H1 (cell line): ENCODE measurements around the gene GANC. TPM values are rescaled to one million over a fixed set of nuclear protein-coding genes. Genes with fewer than 3 reads are reported as not detected.

Experiments
- CTCF ChIA-PET: fragments of 300-600 bp; sonication (Branson Sonifier 250); formaldehyde crosslinking; loops from one replicate; lab custom pipeline; 2021; ENCODE audit not compliant: partially characterized antibody; lab: Charles Lee
- POLR2A ChIA-PET: fragments of 300-600 bp; sonication (Branson Sonifier 250); formaldehyde crosslinking; loops from one replicate; lab custom pipeline; 2021; ENCODE audit warnings: inconsistent platforms; ENCODE audit not compliant: partially characterized antibody; lab: Charles Lee
- DNase-seq, 2 experiments: peaks; one replicate each; pipeline versions ENCODE4 v3.0.0 to v3.0.0-alpha.2; 2010 to 2022; ENCODE audit warnings: low spot score in 2 of 2, low read depth in 1 of 2, mixed read lengths in 1 of 2
- FAIRE-seq: peaks from 2 replicates; lab custom pipeline; 2011; peaks lifted over from hg19 to GRCh38; lab: Jason Lieb, UNC
- H2AFZ ChIP-seq: 2 replicates; pipeline ENCODE4 v1.8.1; 2012; ENCODE audit warnings: low read length, inconsistent platforms
- H2AK5ac ChIP-seq: 2 replicates; pipeline ENCODE4 v1.6.1; 2013; ENCODE audit warnings: low read depth, low read length
- H2BK120ac ChIP-seq: replicated peaks from 2 replicates; pipeline ENCODE3; 2013; ENCODE audit warnings: low read depth, low read length, inconsistent platforms
- H2BK12ac ChIP-seq: 2 replicates; pipeline ENCODE4 v1.6.1; 2013; ENCODE audit warnings: low read depth, low read length
- H2BK15ac ChIP-seq: 2 replicates; pipeline ENCODE4 v1.6.1; 2013; ENCODE audit warnings: low read length
- H2BK20ac ChIP-seq: 2 replicates; pipeline ENCODE4 v1.6.1; 2013; ENCODE audit warnings: low read length
- H2BK5ac ChIP-seq: 2 replicates; pipeline ENCODE4 v1.6.1; 2013; ENCODE audit warnings: low read depth, low read length
- H3K14ac ChIP-seq: 2 replicates; pipeline ENCODE4 v1.6.1; 2013; ENCODE audit warnings: inconsistent platforms; ENCODE audit not compliant: insufficient read length
- H3K18ac ChIP-seq: 2 replicates; pipeline ENCODE4 v1.6.1; 2013; ENCODE audit warnings: low read length; ENCODE audit errors: extremely low read depth
- H3K23ac ChIP-seq: 2 replicates; pipeline ENCODE4 v1.6.1; 2013; ENCODE audit warnings: inconsistent platforms; ENCODE audit not compliant: insufficient read length
- H3K23me2 ChIP-seq: 2 replicates; pipeline ENCODE4 v1.6.1; 2013; ENCODE audit warnings: low read depth, low read length
- H3K27ac ChIP-seq: 2 replicates; pipeline ENCODE4 v1.6.1; 2011; ENCODE audit warnings: low read depth, low read length, inconsistent platforms
- H3K27me3 ChIP-seq, 4 experiments: replicated peaks in 1 of 4; 1 replicate in 1 of 4; 2 replicates in 3 of 4; pipeline versions ENCODE4 v1.6.1 to v1.8.1; 2011 to 2013; ENCODE audit warnings: low read length in 3 of 4, mild to moderate bottlenecking in 3 of 4, inconsistent platforms in 2 of 4, mixed read lengths in 2 of 4, moderate library complexity in 1 of 4; ENCODE audit not compliant: control insufficient read depth in 3 of 4, insufficient read depth in 3 of 4; ENCODE audit errors: extremely low read depth in 1 of 4
- H3K36me3 ChIP-seq, 4 experiments: 2 replicates each; pipeline versions ENCODE4 v1.6.1 to v1.8.1; 2011 to 2013; ENCODE audit warnings: mild to moderate bottlenecking in 4 of 4, low read length in 3 of 4, moderate library complexity in 2 of 4, control low read depth in 1 of 4, inconsistent platforms in 1 of 4; ENCODE audit not compliant: insufficient read depth in 4 of 4, control insufficient read depth in 2 of 4
- H3K4ac ChIP-seq: replicated peaks from 2 replicates; pipeline ENCODE3; 2013; ENCODE audit warnings: low read length, low read depth, mixed read lengths, inconsistent platforms; ENCODE audit not compliant: insufficient read length
- H3K4me1 ChIP-seq, 4 experiments: replicated peaks in 1 of 4; 1 replicate in 1 of 4; 2 replicates in 3 of 4; pipeline versions ENCODE4 v1.6.1 to v1.8.1; 2011 to 2013; ENCODE audit warnings: low read length in 3 of 4, inconsistent platforms in 2 of 4, mixed read lengths in 1 of 4; ENCODE audit not compliant: insufficient read depth in 4 of 4, control insufficient read depth in 3 of 4
- H3K4me2 ChIP-seq, 2 experiments: 2 replicates each; pipeline versions ENCODE4 v1.6.1 to v1.8.1; 2011 to 2013; ENCODE audit warnings: low read depth in 2 of 2, low read length in 2 of 2, control low read depth in 1 of 2, inconsistent platforms in 1 of 2, mild to moderate bottlenecking in 1 of 2; ENCODE audit not compliant: insufficient read depth in 1 of 2
- H3K4me3 ChIP-seq, 4 experiments: fragments of 200-600, 300-600 bp in 1 of 4; sonication (generic), shearing (Covaris generic), sonication (Bioruptor Twin) in 1 of 4; 2 replicates each; pipeline versions ENCODE4 v1.5.1 to v1.8.1; 2011 to 2016; ENCODE audit warnings: low read length in 4 of 4, low read depth in 3 of 4, control low read depth in 2 of 4, inconsistent platforms in 2 of 4, mild to moderate bottlenecking in 2 of 4, mixed read lengths in 1 of 4, moderate library complexity in 1 of 4; ENCODE audit not compliant: insufficient read depth in 2 of 4; ENCODE audit errors: extremely low read depth in 1 of 4
- H3K56ac ChIP-seq: replicated peaks from 2 replicates; pipeline ENCODE3; 2013; ENCODE audit warnings: low read depth, mild to moderate bottlenecking, mixed read lengths, low read length, inconsistent platforms; ENCODE audit not compliant: insufficient read length
- H3K79me1 ChIP-seq: 2 replicates; pipeline ENCODE4 v1.6.1; 2013; ENCODE audit warnings: low read depth, low read length, control low read depth
- H3K79me2 ChIP-seq, 2 experiments: 2 replicates each; pipeline versions ENCODE4 v1.6.1 to v1.8.1; 2012 to 2013; ENCODE audit warnings: low read length in 2 of 2, mild to moderate bottlenecking in 2 of 2, inconsistent platforms in 1 of 2; ENCODE audit not compliant: insufficient read depth in 2 of 2, control insufficient read depth in 1 of 2
- H3K9ac ChIP-seq, 4 experiments: replicated peaks in 1 of 4; 1 replicate in 1 of 4; 2 replicates in 3 of 4; pipeline versions ENCODE4 v1.6.1 to v1.8.1; 2011 to 2013; ENCODE audit warnings: low read depth in 3 of 4, low read length in 3 of 4, control low read depth in 2 of 4, mild to moderate bottlenecking in 2 of 4, moderate library complexity in 2 of 4, inconsistent platforms in 1 of 4; ENCODE audit errors: extremely low read depth in 1 of 4
- H3K9me3 ChIP-seq, 2 experiments: 2 replicates each; pipeline versions ENCODE4 v1.6.1 to v1.8.1; 2012 to 2013; ENCODE audit warnings: mild to moderate bottlenecking in 2 of 2, moderate library complexity in 2 of 2, control low read depth in 1 of 2, inconsistent platforms in 1 of 2, low read depth in 1 of 2, low read length in 1 of 2, mixed read lengths in 1 of 2; ENCODE audit not compliant: insufficient read depth in 2 of 2
- H4K20me1 ChIP-seq, 2 experiments: replicated peaks in 1 of 2; 2 replicates each; pipeline versions ENCODE3 to v1.8.1; 2011 to 2013; ENCODE audit warnings: inconsistent platforms in 2 of 2, low read length in 2 of 2, mild to moderate bottlenecking in 1 of 2; ENCODE audit not compliant: insufficient read depth in 2 of 2, control insufficient read depth in 1 of 2
- H4K5ac ChIP-seq: 2 replicates; pipeline ENCODE4 v1.6.1; 2013; ENCODE audit warnings: low read length, low read depth, mixed read lengths, inconsistent platforms; ENCODE audit not compliant: insufficient read length
- H4K8ac ChIP-seq: 2 replicates; pipeline ENCODE4 v1.8.0; 2013; ENCODE audit warnings: mild to moderate bottlenecking, moderate library complexity, low read length, inconsistent platforms; ENCODE audit not compliant: insufficient read depth; ENCODE audit errors: extremely low read depth
- H4K91ac ChIP-seq: replicated peaks from 2 replicates; pipeline ENCODE3; 2013; ENCODE audit warnings: low read length, mixed read lengths, inconsistent platforms; ENCODE audit not compliant: insufficient read length
- ASH2L ChIP-seq: fragments of 200-600, 300-600 bp; sonication (generic); IDR thresholded peaks from one replicate; pipeline ENCODE4 v1.7.1; 2017; ENCODE audit warnings: low read length
- CHD2 ChIP-seq: IDR thresholded peaks from 2 replicates; pipeline ENCODE4 v1.6.1; 2012; ENCODE audit warnings: low read length, improper control_type of control experiment
- CTCF ChIP-seq, 3 experiments: IDR thresholded peaks; 1 replicate in 2 of 3; 2 replicates in 1 of 3; pipeline versions ENCODE4 v1.5.1 to v1.6.1; 2011; ENCODE audit warnings: low read length in 3 of 3, mild to moderate bottlenecking in 3 of 3, inconsistent platforms in 2 of 3, low read depth in 1 of 3, moderate library complexity in 1 of 3; ENCODE audit not compliant: insufficient read depth in 1 of 3; ENCODE audit errors: control extremely low read depth in 1 of 3
- JUN ChIP-seq: IDR thresholded peaks from 2 replicates; pipeline ENCODE4 v1.6.1; 2011; ENCODE audit warnings: low read depth, mild to moderate bottlenecking, improper control_type of control experiment, low read length
- KDM4A ChIP-seq: IDR thresholded peaks from one replicate; pipeline ENCODE4 v1.7.1; 2012; ENCODE audit warnings: low read depth, mild to moderate bottlenecking, moderate library complexity, low read length, inconsistent platforms; ENCODE audit not compliant: severe bottlenecking
- KDM5A ChIP-seq: fragments of 200-600 bp; IDR thresholded peaks from 2 replicates; pipeline ENCODE4 v1.7.1; 2012; ENCODE audit warnings: mild to moderate bottlenecking, low read length, inconsistent platforms, mixed read lengths
- PHF8 ChIP-seq: fragments of 200-600 bp; sonication (generic); conservative IDR thresholded peaks from 2 replicates; pipeline ENCODE4 v1.7.1; 2012; ENCODE audit warnings: low read depth, mild to moderate bottlenecking, inconsistent platforms, low read length, moderate library complexity
- SP1 ChIP-seq: IDR thresholded peaks from 2 replicates; pipeline ENCODE4 v1.6.1; 2011; ENCODE audit warnings: low read depth, low read length
- WGBS, 2 experiments: shearing (Covaris generic) in 1 of 2; methylation state at CpG; one replicate each; pipeline versions ENCODE4 v1.1.6 to v1.1.7; 2013 to 2015; ENCODE audit warnings: low lambda C conversion rate in 2 of 2, mixed read lengths in 2 of 2, inconsistent platforms in 1 of 2, low coverage in 1 of 2, missing lambda C conversion rate in 1 of 2; ENCODE audit not compliant: insufficient replicate concordance in 2 of 2, insufficient coverage in 1 of 2, insufficient read length in 1 of 2; ENCODE audit errors: extremely low coverage in 1 of 2, missing lambda C conversion rate in 1 of 2; 5-methylcytosine and 5-hydroxymethylcytosine counted together
- polyA plus RNA-seq, 7 experiments: library from polyadenylated mRNA; depleted of rRNA in 3 of 7; stranded (reverse) in 5 of 7; unstranded in 2 of 7; fragments of >200 nt in 5 of 7; fragments of 200-250 nt in 2 of 7; gene quantifications; 1 replicate in 5 of 7; 2 replicates in 1 of 7; 4 replicates in 1 of 7; pipeline versions ENCODE4 v1.2.1 to v1.2.3, GENCODE V29; 2011 to 2013; ENCODE audit warnings: missing spikeins in 2 of 7, mixed read lengths in 2 of 7
- total RNA-seq: library from RNA; stranded (reverse); fragmentation: NEBNext Ultra II Directional; extraction: Animal tissue kit (Norgen Biotek cat#: 25700); gene quantifications from 2 replicates; pipeline ENCODE4 v1.2.1, GENCODE V29; 2021

The GANC gene
- total and polyA plus RNA-seq, 2 of the 8 experiments (the other 6 are each of a cell fraction or from before 2014, with no cell fraction given), result 6.8 to 14.4 TPM

- H3K4me3 ChIP-seq, result no peak overlapping the region
- no peak overlapping the region for H2BK20ac ChIP-seq
- H2BK15ac ChIP-seq, result no peak overlapping the region
- H2BK5ac ChIP-seq, result no peak overlapping the region
- H2AFZ ChIP-seq, result no peak overlapping the region
- FAIRE-seq, result no peak
- no peak overlapping the region for H3K27ac ChIP-seq
- no peaks in the 10 kb centered on the region for H3K79me1 ChIP-seq
- POLR2A ChIA-PET, result no interaction called here
- H3K18ac ChIP-seq, result no peak overlapping the region
- peaks cover 0 to 3% of the 10 kb centered on the region in 2 experiments; a peak in 1 of 4 replicates for H3K9me3 ChIP-seq
- H3K23ac ChIP-seq, result no peak overlapping the region
- no peaks in the 10 kb centered on the region for H3K4me1 ChIP-seq
- H4K8ac ChIP-seq, result no peak overlapping the region
- no peak for DNase-seq
- no peaks in the 10 kb centered on the region for H3K79me2 ChIP-seq
- no peak overlapping the region for H2AK5ac ChIP-seq
- no peak overlapping the region for H2BK12ac ChIP-seq
- H3K23me2 ChIP-seq, result no peaks in the 10 kb centered on the region
- no peak overlapping the region for H3K4me2 ChIP-seq
- TF ChIP-seq KDM4A (no peak), PHF8 (no peak), JUN (no peak), CTCF (IDR thresholded peaks at IDR 0.05; ENCODE audit: control extremely low read depth in 1 of 3, insufficient read depth in 1 of 3, low read depth in 1 of 3, low read length in 3 of 3) (no peak), ASH2L (no peak), CHD2 (no peak), KDM5A (no peak), SP1 (no peak)
- H3K4ac ChIP-seq, result no peak overlapping the region
- WGBS, 2 experiments, result 89% methylated on average over 2 of the region's 2 CpGs; no CpG with 5 or more reads in 1 of the 2 experiments
- no peak overlapping the region for H2BK120ac ChIP-seq
- H3K36me3 ChIP-seq, result peaks cover 0 to 3% (median 0%) of the 10 kb centered on the region in 4 experiments; a peak in 1 of 8 replicates
- H3K56ac ChIP-seq, result no peak overlapping the region
- H4K91ac ChIP-seq, result no peak overlapping the region
- CTCF ChIA-PET, result interaction anchor here (1.6 kb wide), 1 partner anchor 55 kb away, joined by 3 read pairs; no protein-coding TSS in a partner anchor
- H4K20me1 ChIP-seq, result no peaks in the 10 kb centered on the region
- H3K14ac ChIP-seq, result no peak overlapping the region
- no peak overlapping the region for H3K9ac ChIP-seq
- no peaks in the 10 kb centered on the region for H3K27me3 ChIP-seq
- no peak overlapping the region for H4K5ac ChIP-seq
Measured at GRCh38 chr15:42329992-42330391, 57.0 kb downstream of the GANC start.
